AG09319 (cell line): ENCODE results near the gene NHSL1.

Experiments used
- DNase-seq: peaks from one replicate; pipeline ENCODE4 v3.0.0-alpha.2; 2010; ENCODE audit warnings: low read depth; ENCODE audit errors: extremely low read depth
- TF ChIP-seq, protein P1 (sequence below): IDR thresholded peaks from 2 replicates; pipeline ENCODE4 v1.5.1; 2011; ENCODE audit warnings: low read depth, mild to moderate bottlenecking, inconsistent platforms, low read length, moderate library complexity

NHSL1 gene

DNA sequence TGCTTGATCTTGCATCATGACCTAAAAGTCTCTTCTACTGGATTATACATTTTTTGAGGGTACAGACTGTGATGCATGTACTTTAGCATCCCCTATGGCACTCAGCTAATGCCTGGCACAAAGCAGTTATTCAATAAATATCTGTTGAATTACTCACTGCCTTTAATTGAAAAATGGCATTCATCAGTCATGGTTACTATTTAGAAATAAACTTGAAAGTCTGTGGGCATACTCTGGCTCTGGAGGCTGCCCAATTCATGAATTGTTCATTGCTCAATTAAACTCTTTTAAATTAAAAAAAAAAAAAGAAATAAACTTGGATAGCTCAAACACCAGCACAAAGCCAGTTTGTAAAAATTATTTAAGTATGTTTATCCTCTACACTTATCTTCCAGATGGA is 55.3 kb downstream of the NHSL1 start:
- TF ChIP-seq, protein P1, sequence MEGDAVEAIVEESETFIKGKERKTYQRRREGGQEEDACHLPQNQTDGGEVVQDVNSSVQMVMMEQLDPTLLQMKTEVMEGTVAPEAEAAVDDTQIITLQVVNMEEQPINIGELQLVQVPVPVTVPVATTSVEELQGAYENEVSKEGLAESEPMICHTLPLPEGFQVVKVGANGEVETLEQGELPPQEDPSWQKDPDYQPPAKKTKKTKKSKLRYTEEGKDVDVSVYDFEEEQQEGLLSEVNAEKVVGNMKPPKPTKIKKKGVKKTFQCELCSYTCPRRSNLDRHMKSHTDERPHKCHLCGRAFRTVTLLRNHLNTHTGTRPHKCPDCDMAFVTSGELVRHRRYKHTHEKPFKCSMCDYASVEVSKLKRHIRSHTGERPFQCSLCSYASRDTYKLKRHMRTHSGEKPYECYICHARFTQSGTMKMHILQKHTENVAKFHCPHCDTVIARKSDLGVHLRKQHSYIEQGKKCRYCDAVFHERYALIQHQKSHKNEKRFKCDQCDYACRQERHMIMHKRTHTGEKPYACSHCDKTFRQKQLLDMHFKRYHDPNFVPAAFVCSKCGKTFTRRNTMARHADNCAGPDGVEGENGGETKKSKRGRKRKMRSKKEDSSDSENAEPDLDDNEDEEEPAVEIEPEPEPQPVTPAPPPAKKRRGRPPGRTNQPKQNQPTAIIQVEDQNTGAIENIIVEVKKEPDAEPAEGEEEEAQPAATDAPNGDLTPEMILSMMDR = no peak
- no peak for DNase-seq

DNA sequence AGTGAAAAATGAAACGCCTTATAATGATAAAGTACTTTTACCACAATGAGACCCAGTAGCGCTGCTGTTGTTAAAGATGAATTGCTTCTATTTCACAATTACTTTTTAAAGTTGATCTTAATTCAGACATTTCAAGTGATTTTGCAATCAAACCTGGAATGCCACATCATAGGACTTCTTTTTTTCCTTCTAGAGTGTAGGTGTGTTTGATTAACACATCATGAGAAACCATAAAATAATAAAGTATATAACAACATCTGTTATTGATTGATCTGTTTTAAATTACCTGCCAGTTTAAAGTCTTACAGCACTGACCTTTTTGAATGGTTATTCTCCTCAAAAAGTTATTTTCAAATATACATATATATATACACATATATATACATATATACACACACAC is 56.6 kb downstream of the NHSL1 start:
- TF ChIP-seq, protein P1 = no peak
- DNase-seq = no peak

DNA sequence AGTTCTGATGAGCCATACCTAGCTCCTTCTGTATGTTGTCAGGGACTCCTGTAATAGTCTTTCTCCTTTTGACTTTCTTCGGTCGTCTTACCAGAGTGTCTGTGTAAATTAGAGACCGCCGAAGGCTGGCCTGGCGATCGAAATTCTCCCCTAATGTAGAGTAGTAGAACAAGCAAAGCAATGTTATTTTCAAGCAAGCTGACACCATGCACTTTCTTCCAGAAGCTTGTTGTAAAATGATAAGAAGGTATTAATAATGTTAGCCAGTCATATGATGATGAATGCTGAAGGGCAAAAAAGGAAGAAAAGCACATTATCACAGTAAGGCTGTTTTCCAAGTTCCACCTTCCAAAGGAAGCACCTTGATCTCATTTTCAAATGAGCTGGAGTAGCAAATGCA is 57.3 kb downstream of the NHSL1 start:
- TF ChIP-seq, protein P1 = no peak
- no peak for DNase-seq

DNA sequence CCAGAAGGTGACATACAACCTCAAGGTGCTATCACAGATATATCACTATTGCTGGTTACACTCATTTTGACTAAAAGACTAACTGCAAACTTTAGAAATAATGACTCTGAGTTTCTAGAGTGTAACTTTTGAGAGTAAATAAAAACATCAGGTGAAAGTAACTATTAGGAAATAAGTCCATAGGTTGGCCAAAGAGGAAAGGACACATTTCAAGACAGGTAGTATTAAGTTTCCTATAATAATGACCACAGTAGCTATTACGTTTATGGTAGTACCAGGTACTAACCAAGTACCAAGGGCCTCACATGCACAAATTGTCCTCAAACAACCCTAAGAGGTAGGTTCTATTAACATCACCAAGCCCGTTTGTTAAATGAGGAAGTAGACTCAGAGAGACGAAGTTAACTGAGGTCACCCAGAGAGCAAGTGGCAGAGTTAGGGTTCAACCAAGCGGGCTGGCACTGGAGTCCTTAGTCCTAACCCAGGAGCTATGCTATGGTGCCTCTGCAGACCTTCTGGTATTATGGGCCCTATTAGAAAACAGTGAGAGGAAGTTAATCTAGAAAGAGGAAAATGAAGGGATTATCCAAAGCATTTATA is 58.4 kb downstream of the NHSL1 start:
- DNase-seq = no peak

DNA sequence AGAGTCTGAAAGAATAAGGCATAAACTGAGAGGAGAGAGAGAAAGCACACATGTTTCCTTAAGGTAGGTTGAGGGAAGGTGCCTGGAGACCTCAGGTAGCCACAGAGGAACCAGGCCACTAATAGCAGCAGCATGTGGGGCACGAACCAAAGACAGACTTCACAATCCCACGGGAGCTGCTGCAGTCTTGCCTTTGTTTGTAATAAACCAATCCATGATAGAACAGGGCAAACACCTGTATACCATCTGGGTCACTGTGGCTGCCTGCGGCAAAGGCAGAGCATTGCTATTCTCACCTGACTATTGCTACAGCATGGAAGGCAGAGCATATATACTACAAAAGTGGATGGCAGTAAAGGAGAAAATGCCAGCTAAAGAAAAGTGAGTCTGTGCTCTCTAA is 59.0 kb downstream of the NHSL1 start:
- DNase-seq = no peak
- TF ChIP-seq, protein P1 = no peak

More for the DNA sequence above, 58.4 kb downstream of the NHSL1 start:
- TF ChIP-seq, protein P1 = no peak

DNA sequence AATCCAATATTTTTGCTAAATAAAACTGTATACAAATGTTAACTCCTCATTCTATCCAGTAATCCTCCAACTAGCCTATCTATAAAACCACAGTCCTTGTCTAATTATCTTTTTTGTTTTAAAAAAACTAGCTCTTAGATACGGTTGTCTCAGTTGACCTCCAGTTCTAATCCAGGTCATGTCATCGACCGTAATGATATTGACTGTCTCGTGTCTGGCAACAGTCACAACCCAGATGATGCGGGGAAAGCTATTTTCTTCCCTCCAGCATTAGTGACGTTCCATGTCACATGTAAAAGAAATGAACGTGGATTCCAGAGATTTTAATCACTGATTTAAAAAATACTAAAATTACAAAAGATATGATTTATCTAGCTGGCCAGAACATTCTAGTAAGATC is 59.7 kb downstream of the NHSL1 start:
- DNase-seq = no peak
- TF ChIP-seq, protein P1 = no peak

DNA sequence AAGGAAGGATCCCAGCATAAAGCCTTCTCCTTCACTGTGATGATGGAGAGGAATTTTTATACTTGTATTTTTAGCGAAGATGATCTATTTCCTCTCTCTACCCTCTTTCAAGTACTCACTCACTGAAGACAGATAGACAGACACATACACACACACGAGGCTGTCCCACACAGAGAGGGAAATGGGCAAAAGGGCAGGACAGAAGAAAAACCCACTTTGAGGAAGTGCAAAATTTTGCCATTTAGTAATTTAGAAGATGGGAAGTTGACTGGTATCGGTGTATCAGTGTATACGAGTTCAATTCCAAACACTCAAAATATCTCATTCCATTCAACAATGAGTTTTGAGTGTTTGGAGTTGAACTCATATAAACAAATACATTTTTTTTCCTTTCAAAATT is 64.4 kb downstream of the NHSL1 start:
- DNase-seq = no peak
- TF ChIP-seq, protein P1 = no peak
